ENCODE measurements around the gene TNIP2. TPM values are rescaled to one million over a fixed set of nuclear protein-coding genes. Genes with fewer than 3 reads are reported as not detected.

TNIP2 gene
- total RNA-seq, 1 donor from 2014 or later = 25.3 TPM

- DNase-seq (ENCODE audit: extremely low spot score, unreplicated experiment) = no peak
- Mint-ChIP-seq H3K27ac (no peak overlapping the region), H3K4me1 (ENCODE audit: unreplicated experiment) (no peaks in the 10 kb centered on the region), H3K36me3 (no peaks in the 10 kb centered on the region), H3K9me3 (no peaks in the 10 kb centered on the region), H3K27me3 (no peaks in the 10 kb centered on the region), H3K4me3 (no peak overlapping the region)
- TF ChIP-seq CTCF (conservative IDR thresholded peaks at IDR 0.05) = no peak
Observed at GRCh38 chr4:2795300-2795892, 39.3 kb upstream of the TNIP2 start.

- Mint-ChIP-seq H3K4me3 (peak overlapping the region; percentile 84), H3K9me3 (no peaks in the 10 kb centered on the region), H3K36me3 (no peaks in the 10 kb centered on the region), H3K27ac (no peak overlapping the region), H3K4me1 (ENCODE audit: unreplicated experiment) (no peaks in the 10 kb centered on the region), H3K27me3 (no peaks in the 10 kb centered on the region)
- no peak for DNase-seq (ENCODE audit: extremely low spot score, unreplicated experiment)
- TF ChIP-seq CTCF (conservative IDR thresholded peaks at IDR 0.05) = no peak
Observed at GRCh38 chr4:2794486-2795299, 38.6 kb upstream of the TNIP2 start.

- H3K27ac Mint-ChIP-seq = no peak overlapping the region
- H3K9me3 Mint-ChIP-seq = no peaks in the 10 kb centered on the region
- no peaks in the 10 kb centered on the region for H3K4me1 Mint-ChIP-seq (ENCODE audit: unreplicated experiment)
- H3K36me3 Mint-ChIP-seq = no peaks in the 10 kb centered on the region
- no peak for TF ChIP-seq CTCF (conservative IDR thresholded peaks at IDR 0.05)
- H3K27me3 Mint-ChIP-seq = no peaks in the 10 kb centered on the region
- DNase-seq (ENCODE audit: extremely low spot score, unreplicated experiment) = no peak
- H3K4me3 Mint-ChIP-seq = peak overlapping the region; percentile 84
Observed at GRCh38 chr4:2793586-2794485, 37.7 kb upstream of the TNIP2 start.

- Mint-ChIP-seq H3K4me1 (ENCODE audit: unreplicated experiment) (no peaks in the 10 kb centered on the region), H3K4me3 (peak within 1 kb of the TSS; percentile 84), H3K27me3 (no peaks in the 10 kb centered on the region), H3K9me3 (no peaks in the 10 kb centered on the region), H3K36me3 (no peaks in the 10 kb centered on the region), H3K27ac (no peak within 1 kb of the TSS)
- DNase-seq (ENCODE audit: extremely low spot score, unreplicated experiment) = no peak
- no peak for TF ChIP-seq CTCF (conservative IDR thresholded peaks at IDR 0.05)
Observed at GRCh38 chr4:2792711-2793585, 36.8 kb upstream of the TNIP2 start, which contains the start of gene SH3BP2. Gene SH3BP2 (plus strand): TSS chr4:2793085. CDS start chr4:2820618, 27,533 bp downstream.

GRCh38 chr4:2792396-2792710 lies 36.2 kb upstream of the TNIP2 start:
- H3K36me3 Mint-ChIP-seq = no peaks in the 10 kb centered on the region
- H3K9me3 Mint-ChIP-seq = no peaks in the 10 kb centered on the region
- DNase-seq (ENCODE audit: extremely low spot score, unreplicated experiment) = no peak
- no peak overlapping the region for H3K4me3 Mint-ChIP-seq
- H3K4me1 Mint-ChIP-seq (ENCODE audit: unreplicated experiment) = no peaks in the 10 kb centered on the region
- no peak for TF ChIP-seq CTCF (conservative IDR thresholded peaks at IDR 0.05)
- no peak overlapping the region for H3K27ac Mint-ChIP-seq
- H3K27me3 Mint-ChIP-seq = no peaks in the 10 kb centered on the region

All from type B pancreatic cell (in vitro differentiated cells).